GM12878 (cell line): Measurements from ENCODE around the gene SCN5A. TPM values are rescaled to one million over a fixed set of nuclear protein-coding genes. Genes with fewer than 3 reads are reported as not detected.

Source experiments
- ATAC-seq: fragments of 200-7000 bp; cut with Tn5 transposase; 3 replicates; pipeline ENCODE4 v1.9.1; 2020; ENCODE audit warnings: mild to moderate bottlenecking, moderate library complexity
- BruUV-seq: library from RNA; stranded (reverse); fragments of 400-500 nt; replicated peaks from 2 replicates; lab custom pipeline; 2021; lab: Mats Ljungman, UMichigan
- CTCF ChIA-PET: fragments of 300-600 bp; sonication (Branson Sonifier 250); formaldehyde crosslinking; extraction: SDS; loops from one replicate; lab custom pipeline; 2021; ENCODE audit warnings: inconsistent platforms; lab: Yijun Ruan, JAX
- POLR2A ChIA-PET: fragments of 350-600 bp; formaldehyde crosslinking; extraction: SDS; loops from one replicate; lab custom pipeline; 2021; ENCODE audit warnings: inconsistent platforms; lab: Charles Lee
- RAD21 ChIA-PET: fragments of 300-600 bp; sonication (Branson Sonifier 250); formaldehyde crosslinking; loops from one replicate; lab custom pipeline; 2023; ENCODE audit warnings: antibody characterized with exemption; ENCODE audit not compliant: unreplicated experiment; lab: Charles Lee
- SMC1A ChIA-PET: fragments of 300-600 bp; sonication (Branson Sonifier 250); formaldehyde crosslinking; loops from one replicate; lab custom pipeline; 2023; ENCODE audit not compliant: unreplicated experiment, uncharacterized antibody; lab: Charles Lee
- DNase-seq: peaks from one replicate; pipeline ENCODE4 v3.0.0-alpha.2; 2011; ENCODE audit warnings: low read depth, low spot score
- FAIRE-seq: peaks from 3 replicates; lab custom pipeline; 2011; peaks lifted over from hg19 to GRCh38; lab: Jason Lieb, UNC
- H2AFZ ChIP-seq: 2 replicates; pipeline ENCODE4 v1.6.0; 2011; ENCODE audit warnings: low read depth, low read length, control low read depth; ENCODE audit not compliant: control insufficient read depth
- H3K27ac ChIP-seq: 2 replicates; pipeline ENCODE4 v1.5.1; 2011; ENCODE audit warnings: control low read depth; ENCODE audit not compliant: control insufficient read depth, insufficient read depth
- H3K27me3 ChIP-seq, 2 experiments: replicated peaks in 1 of 2; 2 replicates each; pipeline versions ENCODE4 v1.6.0 to v1.6.1; 2011; ENCODE audit warnings: low read length in 1 of 2; ENCODE audit not compliant: control insufficient read depth in 2 of 2, insufficient read depth in 2 of 2
- H3K36me3 ChIP-seq, 2 experiments: 2 replicates each; pipeline ENCODE4 v1.5.1; 2011; ENCODE audit warnings: low read length in 1 of 2; ENCODE audit not compliant: control insufficient read depth in 2 of 2, insufficient read depth in 2 of 2
- H3K4me1 ChIP-seq: 2 replicates; pipeline ENCODE4 v1.6.1; 2011; ENCODE audit warnings: mild to moderate bottlenecking, low read length, moderate library complexity, mixed read lengths; ENCODE audit not compliant: control insufficient read depth, insufficient read depth
- H3K4me2 ChIP-seq: 2 replicates; pipeline ENCODE4 v1.6.0; 2011; ENCODE audit warnings: control low read depth; ENCODE audit not compliant: control insufficient read depth, insufficient read depth
- H3K4me3 ChIP-seq: fragments of 200-600 bp; sonication (generic); 2 replicates; pipeline ENCODE4 v1.5.1; 2016
- H3K79me2 ChIP-seq: 2 replicates; pipeline ENCODE4 v1.6.0; 2011; ENCODE audit warnings: low read length; ENCODE audit not compliant: control insufficient read depth, insufficient read depth
- H3K9ac ChIP-seq: 2 replicates; pipeline ENCODE4 v1.8.0; 2011; ENCODE audit warnings: low read length, control low read depth, mixed read lengths; ENCODE audit not compliant: control insufficient read depth, insufficient read depth
- H3K9me3 ChIP-seq: replicated peaks from 3 replicates; pipeline ENCODE4 v1.5.1; 2011; ENCODE audit warnings: mild to moderate bottlenecking, low read length; ENCODE audit not compliant: control insufficient read depth, insufficient read depth
- H4K20me1 ChIP-seq: 2 replicates; pipeline ENCODE4 v1.6.0; 2011; ENCODE audit not compliant: control insufficient read depth, insufficient read depth
- ASH2L ChIP-seq: fragments of 300-600, 200-600 bp; sonication (generic); IDR thresholded peaks from 2 replicates; pipeline ENCODE4 v1.6.1; 2017; ENCODE audit warnings: low read depth, mild to moderate bottlenecking, borderline replicate concordance
- ATF7 ChIP-seq: fragments of 450-650 bp; IDR thresholded peaks from 2 replicates; pipeline ENCODE4 v1.6.1; 2016; ENCODE audit warnings: low read depth, mild to moderate bottlenecking
- BHLHE40 ChIP-seq, 2 experiments: fragments of 450-650 bp in 1 of 2; IDR thresholded peaks; 2 replicates each; pipeline ENCODE4 v1.6.1; 2011 to 2017; ENCODE audit warnings: low read depth in 2 of 2, borderline replicate concordance in 1 of 2, improper control_type of control experiment in 1 of 2, low read length in 1 of 2, mild to moderate bottlenecking in 1 of 2
- CHD1 ChIP-seq: IDR thresholded peaks from 2 replicates; pipeline ENCODE4 v1.6.1; 2012; ENCODE audit warnings: low read depth, low read length, improper control_type of control experiment
- FOS ChIP-seq: IDR thresholded peaks from 3 replicates; pipeline ENCODE4 v1.6.1; 2011; ENCODE audit warnings: borderline replicate concordance; ENCODE audit not compliant: insufficient read length; ENCODE audit errors: extremely low read depth
- IKZF1 ChIP-seq: fragments of 450-650 bp; conservative IDR thresholded peaks from 2 replicates; pipeline ENCODE4 v1.6.1; 2017; ENCODE audit warnings: antibody characterized with exemption, mild to moderate bottlenecking
- NFXL1 ChIP-seq: fragments of 450-650 bp; IDR thresholded peaks from 2 replicates; pipeline ENCODE4 v1.6.1; 2017; ENCODE audit warnings: antibody characterized with exemption, mild to moderate bottlenecking, borderline replicate concordance
- NR2F1 ChIP-seq: fragments of 450-650 bp; conservative IDR thresholded peaks from 2 replicates; pipeline ENCODE4 v1.6.1; 2017; ENCODE audit warnings: mild to moderate bottlenecking
- PBX3 ChIP-seq: IDR thresholded peaks from 2 replicates; pipeline ENCODE4 v1.6.1; 2011; ENCODE audit warnings: mild to moderate bottlenecking, low read depth, low read length, moderate library complexity; ENCODE audit not compliant: insufficient replicate concordance
- PML ChIP-seq: IDR thresholded peaks from 2 replicates; pipeline ENCODE4 v1.6.1; 2012; ENCODE audit warnings: low read length, inconsistent platforms
- SP1 ChIP-seq: IDR thresholded peaks from one replicate; pipeline ENCODE4 v1.6.1; 2011; ENCODE audit warnings: low read depth, low read length
- SREBF1 ChIP-seq: IDR thresholded peaks from 2 replicates; pipeline ENCODE4 v1.6.1; 2012; ENCODE audit warnings: mild to moderate bottlenecking, low read length
- ZBED1 ChIP-seq: IDR thresholded peaks from 2 replicates; pipeline ENCODE4 v1.6.1; 2016; ENCODE audit warnings: borderline replicate concordance
- ZBTB33 ChIP-seq: fragments of 450-650 bp; IDR thresholded peaks from 2 replicates; pipeline ENCODE4 v1.6.1; 2017; ENCODE audit warnings: mild to moderate bottlenecking
- ZNF207 ChIP-seq: fragments of 450-650 bp; IDR thresholded peaks from 2 replicates; pipeline ENCODE4 v1.6.1; 2014; ENCODE audit warnings: antibody characterized with exemption, mild to moderate bottlenecking, borderline replicate concordance
- ZNF687 ChIP-seq: fragments of 450-650 bp; IDR thresholded peaks from 2 replicates; pipeline ENCODE4 v1.6.1; 2017; ENCODE audit warnings: mild to moderate bottlenecking, moderate library complexity
- WGBS: methylation state at CpG from one replicate; pipeline ENCODE4 v1.1.6; 2016; ENCODE audit warnings: low lambda C conversion rate; ENCODE audit not compliant: insufficient replicate concordance, insufficient coverage; ENCODE audit errors: missing lambda C conversion rate; 5-methylcytosine and 5-hydroxymethylcytosine counted together
- in situ Hi-C: fragments of 300-500 bp; cut with MboI; formaldehyde crosslinking; loops from 9 replicates; pipeline ENCODE4 v1.14.3; 2018; ENCODE audit warnings: mixed read lengths
- intact Hi-C: fragments of 100-400 bp; cut with micrococcal nuclease; formaldehyde crosslinking; loops from one replicate; pipeline ENCODE4 v1.14.2; 2022; ENCODE audit not compliant: unreplicated experiment
- polyA plus RNA-seq, 11 experiments: library from polyadenylated mRNA; depleted of rRNA in 4 of 11; unstranded in 6 of 11; stranded (reverse) in 5 of 11; fragments of >200 nt; fragmentation: Nextera tagmentation in 4 of 11; fragmentation: Illumina TruSeq in 1 of 11; extraction: Ambion mirVana in 4 of 11; extraction: Trizol in 1 of 11; gene quantifications; 1 replicate in 1 of 11; 2 replicates in 10 of 11; pipeline versions ENCODE4 v1.2.1 to v1.2.3, GENCODE V29; 2011 to 2016; ENCODE audit warnings: inconsistent platforms in 2 of 11, missing spikeins in 2 of 11, low read depth in 1 of 11
- total RNA-seq, 4 experiments: library from RNA; depleted of rRNA in 3 of 4; stranded (reverse); fragments of >200 nt in 3 of 4; fragmentation: Illumina TruSeq in 1 of 4; extraction: Trizol in 1 of 4; gene quantifications; 2 replicates each; pipeline versions ENCODE4 v1.2.1 to v1.2.3, GENCODE V29; 2013 to 2021

SCN5A gene
- total and polyA plus RNA-seq, 10 of the 15 experiments (the other 5 are each of a cell fraction or from before 2014, with no cell fraction given): not detected

- H3K4me3 ChIP-seq: no peak overlapping the region
- POLR2A ChIA-PET: no interaction called here
- intact Hi-C loops: no loop called here
- 37% methylated on average over 8 of the region's 8 CpGs for WGBS
- H4K20me1 ChIP-seq: no peaks in the 10 kb centered on the region
- no peaks in the 10 kb centered on the region; the same call in 2 of the 3 replicates for H3K9me3 ChIP-seq
- in situ Hi-C loops: no loop called here
- SMC1A ChIA-PET: no interaction called here
- no peaks in the 10 kb centered on the region for H3K4me1 ChIP-seq
- TF ChIP-seq IKZF1 (no peak), FOS (no peak), PML (no peak), NFXL1 (no peak), SP1 (no peak), ZBED1 (no peak), ATF7 (no peak), ZNF687 (no peak), NR2F1 (no peak), ZNF207 (no peak), ZBTB33 (no peak), ASH2L (no peak), SREBF1 (no peak), PBX3 (no peak), BHLHE40 (IDR thresholded peaks at IDR 0.05; ENCODE audit: borderline replicate concordance in 1 of 2, low read depth in 2 of 2, low read length in 1 of 2) (no peak), CHD1 (no peak)
- CTCF ChIA-PET: interaction anchor here (1.8 kb wide), 1 partner anchor 101 kb away, joined by 5 read pairs; no protein-coding TSS in a partner anchor
- H3K27ac ChIP-seq: no peak overlapping the region
- FAIRE-seq (no peak), DNase-seq (no peak), ATAC-seq (no peak)
- no peaks in the 10 kb centered on the region for H3K79me2 ChIP-seq
- RAD21 ChIA-PET: no interaction called here
- H2AFZ ChIP-seq: no peak overlapping the region
- no peaks in the 10 kb centered on the region for H3K36me3 ChIP-seq
- BruUV-seq: no TSS peak
- H3K4me2 ChIP-seq: no peak overlapping the region
- H3K27me3 ChIP-seq: no peaks in the 10 kb centered on the region
- H3K9ac ChIP-seq: no peak overlapping the region
These were observed 95.2 kb downstream of the SCN5A start for GRCh38 chr3:38554127-38554827.
